DMS79 treated with DMSO at 0.1 percent for 48 hours (cell line): Measurements from ENCODE around the gene NOL11.
"Not testable (repeated sequence)": the region's sequence is repeated elsewhere in the genome, so short reads cannot be mapped to it uniquely, and the experiment has no call there.

Experiments
- DNase-seq: peaks from one replicate; lab custom pipeline; 2025; lab: John Stamatoyannopoulos, UW

The NOL11 gene

GRCh38 chr17:67717624-67718324, at the start of gene NOL11:
TSS of gene NOL11 (plus strand) at chr17:67717936. CDS start at chr17:67717948, 12 bp downstream.
- peak; percentile 86 for DNase-seq

DNA sequence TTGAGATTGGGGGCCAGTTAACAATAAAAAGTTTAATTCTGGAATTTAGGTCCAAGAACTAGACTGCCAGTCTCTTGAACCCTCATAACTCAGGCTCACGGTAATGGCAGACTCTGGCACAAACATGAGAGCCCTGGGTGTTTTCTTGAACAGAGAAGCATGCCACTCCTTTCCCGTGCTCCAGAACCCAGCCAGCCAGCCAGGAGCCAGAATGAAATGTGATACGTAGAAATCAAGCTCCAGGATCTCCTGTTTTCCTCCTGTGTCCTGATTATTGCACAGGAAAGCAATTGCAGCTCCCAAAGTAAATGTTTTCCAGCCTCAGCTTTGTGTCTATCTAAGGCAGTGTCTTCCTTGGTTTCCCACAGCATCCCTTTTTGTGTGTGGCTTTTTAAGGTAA, 46.2 kb upstream of the NOL11 start:
- no peak for DNase-seq

DNA sequence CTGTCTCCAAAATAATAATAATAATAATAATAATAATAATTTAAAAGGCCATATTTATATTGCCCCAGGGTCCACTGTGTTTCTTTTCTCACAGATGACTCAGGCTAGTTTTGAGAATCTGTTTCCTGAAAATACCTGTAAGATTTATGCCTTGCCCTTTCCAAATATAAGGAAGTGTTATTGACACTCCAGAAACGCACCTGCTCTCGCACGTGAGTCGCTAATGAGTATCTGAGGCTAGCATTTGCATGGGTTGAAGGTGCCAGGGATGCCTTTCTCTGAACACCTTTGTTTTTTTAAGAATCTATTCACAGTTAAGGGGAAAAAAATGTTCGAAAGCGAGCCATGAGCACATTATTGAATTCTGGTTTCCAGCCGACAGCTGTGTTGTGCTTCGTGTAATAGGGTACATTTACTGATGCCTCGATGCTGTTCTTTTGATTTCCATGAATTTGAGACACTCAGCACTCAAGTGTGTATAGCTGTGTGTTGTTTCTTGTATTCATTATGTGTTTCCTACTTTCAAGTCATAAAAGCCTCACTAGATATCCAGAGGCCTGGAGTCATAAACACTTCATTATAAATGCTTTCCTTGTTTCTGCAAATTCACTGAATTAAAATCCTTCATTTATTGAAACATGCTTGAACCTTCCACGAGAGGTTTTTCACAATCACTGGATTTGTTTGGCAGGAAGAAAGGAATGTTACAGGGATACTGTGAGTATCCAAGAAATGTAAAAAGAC, 45.0 kb upstream of the NOL11 start:
- peak; percentile 1 for DNase-seq

GRCh38 chr17:67675481-67675880, 42.3 kb upstream of the NOL11 start:
- no peak for DNase-seq

DNA sequence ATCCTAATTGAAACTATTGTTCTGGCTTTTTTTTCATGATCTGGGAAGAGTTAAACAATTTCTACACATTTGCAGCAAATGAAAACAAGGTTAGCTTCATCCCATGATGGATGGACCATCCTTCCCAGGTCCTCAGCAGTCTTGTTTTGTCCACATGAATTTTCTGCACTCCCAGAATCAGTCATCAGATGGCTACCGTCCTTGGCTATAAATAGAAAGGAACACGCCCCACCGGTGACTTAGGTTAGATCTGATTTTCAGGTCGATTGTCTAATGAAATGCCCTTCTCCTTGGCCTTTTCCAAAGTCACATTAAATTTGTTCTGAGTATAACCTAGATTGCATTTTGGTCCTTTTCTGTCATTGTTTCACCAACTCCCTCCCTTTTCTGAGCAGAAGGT, 41.4 kb upstream of the NOL11 start:
- no peak for DNase-seq

- no peak for DNase-seq
Observed at GRCh38 chr17:67678414-67678813, 39.3 kb upstream of the NOL11 start.

GRCh38 chr17:67679225-67679624, 38.5 kb upstream of the NOL11 start:
- DNase-seq: no peak

DNA sequence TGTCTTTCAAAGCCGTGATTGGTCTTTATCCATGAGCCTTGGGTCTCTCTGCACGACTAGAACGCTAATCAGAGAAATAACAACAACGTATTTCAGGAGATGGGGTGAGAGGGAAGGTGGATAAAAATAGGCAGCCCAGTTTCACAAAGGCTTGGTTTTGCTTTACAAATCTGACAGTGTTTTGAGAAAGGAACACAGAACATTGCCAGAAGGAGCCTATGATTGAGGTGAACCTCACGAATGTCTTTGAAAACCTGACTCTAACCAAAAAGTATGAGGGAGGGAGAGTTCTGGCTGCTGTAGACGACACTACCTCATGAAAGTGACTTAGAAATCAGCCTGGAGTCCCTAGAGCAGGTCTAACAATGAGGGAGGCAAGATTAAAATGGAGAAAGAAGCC, 38.0 kb upstream of the NOL11 start:
- DNase-seq: no peak

DNA sequence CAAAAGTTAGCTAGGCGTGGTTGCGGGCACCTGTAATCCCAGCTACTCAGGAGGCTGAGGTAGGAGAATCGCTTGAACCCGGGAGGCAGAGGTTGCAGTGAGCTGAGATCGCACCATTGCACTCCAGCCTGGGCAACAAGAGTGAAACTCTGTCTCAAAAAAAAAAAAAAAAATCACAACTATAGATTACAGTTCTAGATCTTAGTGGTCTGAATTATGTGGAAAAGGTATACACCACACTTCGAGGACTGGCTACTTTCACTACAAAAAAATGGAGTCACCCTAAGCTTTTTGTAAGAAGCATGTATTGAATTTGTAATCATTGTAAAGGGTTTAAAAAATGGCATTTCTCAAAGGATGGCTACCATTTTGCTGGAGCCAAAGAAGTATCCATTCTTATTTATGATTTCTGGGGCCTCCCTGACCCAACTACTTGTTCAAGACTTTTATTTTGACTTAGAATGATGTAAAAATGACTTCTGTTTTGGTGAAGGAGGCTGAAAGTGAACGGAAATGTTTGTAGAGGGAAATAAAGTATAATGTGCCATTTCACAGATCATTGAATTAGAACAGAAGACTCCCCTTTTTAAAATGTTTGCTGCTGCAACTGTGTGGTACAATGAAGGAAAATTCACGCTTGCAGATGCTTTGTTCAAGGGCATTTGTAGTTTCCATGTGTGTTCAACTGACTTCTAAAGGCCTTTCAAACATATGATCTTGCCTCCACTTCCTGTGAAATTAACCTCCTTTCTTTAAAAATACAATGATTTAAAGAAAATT, 37.1 kb upstream of the NOL11 start:
- no peak for DNase-seq

- no peak for DNase-seq
Observed at GRCh38 chr17:67682196-67682595, 35.5 kb upstream of the NOL11 start.

GRCh38 chr17:67685351-67685750, 32.4 kb upstream of the NOL11 start:
- no peak for DNase-seq

DNA sequence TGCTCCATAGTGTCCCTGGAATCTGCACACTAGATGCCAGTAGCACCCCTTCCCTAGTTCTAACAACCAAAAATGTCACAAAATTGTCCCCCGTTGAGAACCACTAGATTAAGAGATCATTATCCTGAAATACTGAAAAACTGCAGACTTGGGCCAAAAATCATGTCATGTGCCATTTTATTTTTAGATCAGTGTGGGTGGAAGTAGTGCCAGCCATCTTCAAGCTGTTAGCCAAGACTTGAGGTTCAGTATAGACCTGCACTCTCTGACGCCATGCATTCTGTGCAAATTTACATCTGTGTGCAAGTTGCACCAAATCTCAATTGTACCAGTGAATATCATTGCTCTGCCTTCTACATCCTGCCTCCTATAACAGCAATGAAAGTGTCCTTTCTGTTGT, 31.5 kb upstream of the NOL11 start:
- no peak for DNase-seq

- DNase-seq: no peak
Observed at GRCh38 chr17:67687511-67687910, 30.2 kb upstream of the NOL11 start.

DNA sequence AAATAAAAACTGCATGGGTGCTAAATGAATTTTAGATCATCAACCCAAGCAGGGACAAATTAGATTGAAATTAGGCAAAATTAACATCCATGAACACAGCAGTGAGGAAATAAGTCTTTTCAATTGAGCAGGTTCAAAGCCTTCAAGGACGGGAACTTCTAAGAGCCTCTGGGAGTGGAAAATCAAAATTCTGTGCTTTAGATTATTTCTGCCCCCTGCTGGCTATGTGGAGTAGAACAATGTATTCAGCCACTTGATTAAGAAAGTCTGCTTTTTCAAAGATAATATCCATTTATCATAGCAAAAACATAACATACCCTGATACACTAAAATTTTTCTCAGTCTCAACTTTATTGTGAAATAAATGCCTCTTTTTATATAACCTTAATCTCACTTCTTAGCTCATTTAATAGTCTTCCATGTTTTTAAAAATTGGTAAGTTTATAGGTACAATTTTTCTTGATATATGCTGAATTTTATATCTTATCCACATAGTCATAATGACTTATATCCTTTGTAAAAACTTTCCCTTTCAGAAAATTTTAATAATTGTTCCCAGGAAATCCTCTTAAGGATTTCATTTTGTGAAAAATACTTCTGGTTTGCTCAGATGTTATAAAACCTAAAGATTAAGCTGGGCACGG, 28.1 kb upstream of the NOL11 start:
- DNase-seq: peak; percentile 23

- no peak for DNase-seq
Observed at GRCh38 chr17:67693811-67694210, 23.9 kb upstream of the NOL11 start.

GRCh38 chr17:67696347-67696746, 21.4 kb upstream of the NOL11 start:
- DNase-seq: no peak

DNA sequence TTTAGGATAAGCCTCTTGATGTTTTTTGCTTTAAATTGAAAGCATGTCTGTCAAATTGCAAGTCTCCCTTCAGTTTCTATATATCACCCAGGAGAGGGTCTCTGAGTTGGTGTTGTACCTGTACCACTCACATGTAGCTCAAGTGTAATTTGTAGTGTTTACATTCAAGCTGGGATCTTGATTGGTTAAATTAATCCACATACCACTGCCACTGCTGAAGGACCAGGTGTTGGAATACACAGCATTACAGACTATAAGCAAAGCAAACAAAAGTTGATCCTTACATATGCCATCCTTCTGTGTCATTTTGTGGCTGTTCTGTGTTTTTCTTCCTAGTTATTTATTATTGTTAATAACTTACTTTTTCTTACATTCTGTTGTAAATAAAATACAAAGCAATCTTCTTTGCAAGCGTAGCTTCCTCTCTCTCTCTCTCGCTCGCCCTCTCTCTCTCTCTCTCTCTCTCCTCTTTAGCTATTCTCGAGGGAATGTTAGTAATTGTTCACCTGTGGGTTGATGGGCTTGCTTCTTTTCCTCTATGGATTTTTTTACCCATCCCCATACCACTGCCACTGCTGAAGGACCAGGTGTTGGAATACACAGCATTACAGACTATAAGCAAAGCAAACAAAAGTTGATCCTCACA, 20.8 kb upstream of the NOL11 start:
- DNase-seq: peak; percentile 18

- DNase-seq: peak; percentile 29
Observed at GRCh38 chr17:67700037-67700724, 17.6 kb upstream of the NOL11 start.

DNA sequence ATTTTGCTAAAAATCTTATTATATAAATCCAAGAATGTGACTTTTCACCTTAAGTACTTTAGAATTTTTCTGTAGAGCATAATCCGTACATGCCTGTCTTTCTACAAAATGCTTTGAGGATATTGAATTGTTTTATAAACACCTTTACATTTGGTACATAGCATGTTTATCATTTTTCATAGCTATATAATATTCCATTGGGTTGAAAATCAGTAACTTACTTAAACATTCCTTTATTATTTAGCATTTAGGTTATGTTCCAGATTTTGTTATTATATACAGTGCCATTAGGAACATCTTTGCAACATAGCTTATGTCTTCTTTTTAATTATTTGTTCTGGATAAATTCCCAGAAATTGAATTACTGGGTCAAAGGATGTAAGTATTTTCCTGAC, 17.0 kb upstream of the NOL11 start:
- no peak for DNase-seq

- DNase-seq: not testable (repeated sequence)
Observed at GRCh38 chr17:67702861-67703260, 14.9 kb upstream of the NOL11 start.

- DNase-seq: no peak
Observed at GRCh38 chr17:67707442-67707841, 10.3 kb upstream of the NOL11 start.
